Kidney (tissue), 14 donors: ENCODE data around the gene SAT1. TPM values are rescaled to one million over a fixed set of nuclear protein-coding genes. Genes with fewer than 3 reads are reported as not detected.

Source experiments
- DNase-seq, 5 donors: peaks; one replicate each; pipeline ENCODE4 v3.0.0-alpha.2; 2013 to 2020
- FAIRE-seq: peaks from 2 replicates; lab custom pipeline; 2012; peaks lifted over from hg19 to GRCh38; lab: Jason Lieb, UNC
- H3K27ac ChIP-seq, 2 donors: one replicate each; pipeline ENCODE4 v1.7.0; 2013; ENCODE audit warnings: low read depth in 2 of 2, low read length in 2 of 2, inconsistent platforms in 1 of 2
- H3K27me3 ChIP-seq: one replicate; pipeline ENCODE4 v1.7.1; 2013; ENCODE audit warnings: low read length, inconsistent platforms; ENCODE audit not compliant: control insufficient read depth, insufficient read depth
- H3K36me3 ChIP-seq, 3 donors: one replicate each; pipeline versions ENCODE4 v1.7.0 to v1.7.1; 2013; ENCODE audit warnings: low read length in 3 of 3, control low read depth in 1 of 3, inconsistent platforms in 1 of 3; ENCODE audit not compliant: insufficient read depth in 3 of 3, control insufficient read depth in 2 of 3
- H3K4me1 ChIP-seq, 3 donors: one replicate each; pipeline versions ENCODE4 v1.7.0 to v1.7.1; 2013; ENCODE audit warnings: low read length in 3 of 3, inconsistent platforms in 1 of 3, low read depth in 1 of 3; ENCODE audit not compliant: control insufficient read depth in 2 of 3, insufficient read depth in 2 of 3
- H3K4me3 ChIP-seq, 3 donors: one replicate each; pipeline versions ENCODE4 v1.7.0 to v1.8.1; 2013; ENCODE audit warnings: low read length in 3 of 3, control low read depth in 1 of 3, inconsistent platforms in 1 of 3
- H3K9ac ChIP-seq, 3 donors: one replicate each; pipeline versions ENCODE4 v1.7.0 to v1.7.1; 2013; ENCODE audit warnings: low read length in 3 of 3, control low read depth in 1 of 3, inconsistent platforms in 1 of 3
- H3K9me3 ChIP-seq, 3 donors: one replicate each; pipeline versions ENCODE4 v1.7.0 to v1.7.1; 2013; ENCODE audit warnings: low read length in 3 of 3, control low read depth in 1 of 3, inconsistent platforms in 1 of 3; ENCODE audit not compliant: control insufficient read depth in 2 of 3, insufficient read depth in 1 of 3
- intact Hi-C: fragments of 100-400 bp; cut with DNase I; formaldehyde crosslinking; loops from one replicate; pipeline ENCODE4 v1.11.1; 2022
- polyA plus RNA-seq: library from polyadenylated mRNA; stranded (reverse); fragments of 350-450 nt; fragmentation: Illumina TruSeq; extraction: RNeasy Lipid Tissue Mini Kit (QIAGEN cat#74804); gene quantifications from one replicate; pipeline ENCODE4 v1.2.3, GENCODE V29; 2014; ENCODE audit warnings: low read depth, low replicate concordance; ENCODE audit not compliant: insufficient read depth
- total RNA-seq: library from RNA; stranded (reverse); fragmentation: NEBNext Ultra II Directional; extraction: Animal tissue kit (Norgen Biotek cat#: 25700); gene quantifications from one replicate; pipeline ENCODE4 v1.2.1, GENCODE V29; 2021
- TF ChIP-seq, protein P1 (sequence below): IDR thresholded peaks from 3 replicates; pipeline ENCODE4 v1.5.1; 2012; ENCODE audit warnings: mild to moderate bottlenecking, moderate library complexity, borderline replicate concordance; ENCODE audit not compliant: insufficient read depth; ENCODE audit errors: extremely low read depth
- donor health status: control.
- donor health status: control.
- donor health status: control.
- donor health status: control.
- donor health status: control.
- donor health status: DM: yes; HTN: yes; CAD: no.
- donor health status: Normal renal cell carcinoma (clear cell type).

The SAT1 gene
- total and polyA plus RNA-seq, 2 donors from 2014 or later, result 417 to 574 TPM

DNA sequence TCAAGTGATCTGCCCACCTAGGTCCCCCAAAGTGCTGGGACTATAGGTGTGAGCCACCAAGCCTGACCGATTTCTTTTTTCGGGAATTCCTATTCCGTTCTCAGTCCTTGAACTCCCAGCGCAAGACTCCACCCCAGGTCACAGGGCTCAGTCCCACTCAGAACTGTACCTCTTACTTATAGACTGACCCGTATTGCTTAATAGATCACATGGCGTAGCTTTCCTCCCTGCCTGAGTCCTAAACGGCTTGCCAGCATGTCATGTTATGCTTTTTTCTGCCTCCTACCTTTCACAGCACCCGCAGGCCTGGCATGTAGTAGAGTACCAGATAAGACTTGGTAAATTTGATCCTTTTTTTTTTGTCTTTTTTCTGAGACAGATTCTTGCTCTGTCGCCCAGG is 22.4 kb downstream of the SAT1 start:
- H3K4me1 ChIP-seq, result no peaks in the 10 kb centered on the region
- no peak overlapping the region for H3K4me3 ChIP-seq
- no peaks in the 10 kb centered on the region for H3K27me3 ChIP-seq
- no peak overlapping the region for H3K27ac ChIP-seq
- H3K36me3 ChIP-seq, result no peaks in the 10 kb centered on the region
- no peaks in the 10 kb centered on the region for H3K9me3 ChIP-seq
- TF ChIP-seq, protein P1, sequence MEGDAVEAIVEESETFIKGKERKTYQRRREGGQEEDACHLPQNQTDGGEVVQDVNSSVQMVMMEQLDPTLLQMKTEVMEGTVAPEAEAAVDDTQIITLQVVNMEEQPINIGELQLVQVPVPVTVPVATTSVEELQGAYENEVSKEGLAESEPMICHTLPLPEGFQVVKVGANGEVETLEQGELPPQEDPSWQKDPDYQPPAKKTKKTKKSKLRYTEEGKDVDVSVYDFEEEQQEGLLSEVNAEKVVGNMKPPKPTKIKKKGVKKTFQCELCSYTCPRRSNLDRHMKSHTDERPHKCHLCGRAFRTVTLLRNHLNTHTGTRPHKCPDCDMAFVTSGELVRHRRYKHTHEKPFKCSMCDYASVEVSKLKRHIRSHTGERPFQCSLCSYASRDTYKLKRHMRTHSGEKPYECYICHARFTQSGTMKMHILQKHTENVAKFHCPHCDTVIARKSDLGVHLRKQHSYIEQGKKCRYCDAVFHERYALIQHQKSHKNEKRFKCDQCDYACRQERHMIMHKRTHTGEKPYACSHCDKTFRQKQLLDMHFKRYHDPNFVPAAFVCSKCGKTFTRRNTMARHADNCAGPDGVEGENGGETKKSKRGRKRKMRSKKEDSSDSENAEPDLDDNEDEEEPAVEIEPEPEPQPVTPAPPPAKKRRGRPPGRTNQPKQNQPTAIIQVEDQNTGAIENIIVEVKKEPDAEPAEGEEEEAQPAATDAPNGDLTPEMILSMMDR, result no peak
- DNase-seq (no peak), FAIRE-seq (no peak)
- intact Hi-C loops, result no loop called here
- H3K9ac ChIP-seq, result no peak overlapping the region

GRCh38 chrX:23810279-23810678 is 27.3 kb downstream of the SAT1 start:
- no peak overlapping the region for H3K9ac ChIP-seq
- H3K27ac ChIP-seq, result no peak overlapping the region
- no peaks in the 10 kb centered on the region for H3K36me3 ChIP-seq
- no peaks in the 10 kb centered on the region for H3K9me3 ChIP-seq
- FAIRE-seq, result no peak
- no peak for DNase-seq
- no peaks in the 10 kb centered on the region for H3K4me1 ChIP-seq
- TF ChIP-seq, protein P1, result no peak
- no peak overlapping the region for H3K4me3 ChIP-seq
- no peaks in the 10 kb centered on the region for H3K27me3 ChIP-seq
- intact Hi-C loops, result no loop called here

DNA sequence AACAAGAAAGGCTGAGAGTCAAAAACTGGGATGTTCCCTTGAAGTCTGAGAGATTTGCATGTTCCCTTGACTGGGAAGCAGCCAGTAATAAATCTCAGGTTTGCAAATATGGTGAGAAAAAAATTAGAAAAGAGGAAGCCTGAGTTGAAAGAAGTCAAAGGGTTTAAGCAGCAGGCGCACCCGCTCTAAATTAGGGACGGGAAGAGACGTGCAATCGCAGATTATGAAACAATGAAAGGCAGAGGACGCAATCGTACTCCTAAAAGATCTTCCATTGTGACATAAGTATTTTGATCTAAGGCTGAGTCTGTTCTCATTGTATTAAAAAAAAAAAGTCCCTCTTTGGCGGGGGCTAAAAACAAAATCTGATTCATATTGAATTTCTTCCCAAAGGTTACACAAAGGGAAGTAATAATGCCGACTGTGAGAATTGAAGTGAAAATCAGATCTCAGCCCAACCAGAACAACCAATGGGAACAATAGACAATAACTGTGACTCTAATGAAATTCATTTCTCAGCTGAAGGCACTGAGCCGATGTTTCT is 28.2 kb downstream of the SAT1 start:
- intact Hi-C loops, result no loop called here
- TF ChIP-seq, protein P1, result no peak
- Histone ChIP-seq H3K4me1 (no peaks in the 10 kb centered on the region), H3K27ac (no peak overlapping the region), H3K36me3 (no peaks in the 10 kb centered on the region), H3K27me3 (no peaks in the 10 kb centered on the region), H3K9ac (no peak overlapping the region), H3K4me3 (no peak overlapping the region), H3K9me3 (no peaks in the 10 kb centered on the region)
- peak in 1 of 5 donors; percentile 33 for DNase-seq
- FAIRE-seq, result no peak

GRCh38 chrX:23811656-23812055 is 28.7 kb downstream of the SAT1 start:
- no peaks in the 10 kb centered on the region for H3K4me1 ChIP-seq
- no peak overlapping the region for H3K4me3 ChIP-seq
- H3K27ac ChIP-seq, result no peak overlapping the region
- intact Hi-C loops, result no loop called here
- DNase-seq, result no peak
- no peak overlapping the region for H3K9ac ChIP-seq
- no peaks in the 10 kb centered on the region for H3K27me3 ChIP-seq
- no peak for FAIRE-seq
- no peaks in the 10 kb centered on the region for H3K36me3 ChIP-seq
- TF ChIP-seq, protein P1, result no peak
- no peaks in the 10 kb centered on the region for H3K9me3 ChIP-seq
